Stimulated activated CD8-positive, alpha-beta memory T cell treated with anti-CD3 and anti-CD28 coated beads, Interleukin-2, amount 100 ng/mL, for 1 hour (primary cell): ENCODE results near the gene ZNF407.

ENCODE experiments used
- DNase-seq, 2 donors: peaks; one replicate each; pipeline ENCODE4 v3.0.0-alpha.2; 2020; ENCODE audit warnings: low read depth in 2 of 2

ZNF407 gene

DNA sequence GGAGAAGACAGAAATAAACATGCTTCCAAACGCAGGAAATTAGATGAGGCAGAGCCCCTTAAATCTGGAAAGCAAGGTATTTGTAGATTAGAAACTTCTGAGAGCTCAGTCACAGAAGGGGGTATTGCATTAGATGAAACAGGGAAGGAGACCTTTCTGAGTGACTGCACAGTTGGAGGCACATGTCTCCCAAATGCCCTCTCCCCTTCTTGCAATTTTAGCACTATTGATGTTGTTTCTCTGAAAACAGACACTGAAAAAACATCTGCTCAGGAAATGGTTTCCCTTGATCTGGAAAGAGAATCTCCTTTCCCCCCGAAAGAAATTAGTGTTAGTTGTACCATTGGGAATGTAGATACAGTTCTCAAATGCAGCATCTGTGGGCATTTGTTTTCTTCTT, 33.5 kb downstream of the ZNF407 start:
- DNase-seq, result no peak

DNA sequence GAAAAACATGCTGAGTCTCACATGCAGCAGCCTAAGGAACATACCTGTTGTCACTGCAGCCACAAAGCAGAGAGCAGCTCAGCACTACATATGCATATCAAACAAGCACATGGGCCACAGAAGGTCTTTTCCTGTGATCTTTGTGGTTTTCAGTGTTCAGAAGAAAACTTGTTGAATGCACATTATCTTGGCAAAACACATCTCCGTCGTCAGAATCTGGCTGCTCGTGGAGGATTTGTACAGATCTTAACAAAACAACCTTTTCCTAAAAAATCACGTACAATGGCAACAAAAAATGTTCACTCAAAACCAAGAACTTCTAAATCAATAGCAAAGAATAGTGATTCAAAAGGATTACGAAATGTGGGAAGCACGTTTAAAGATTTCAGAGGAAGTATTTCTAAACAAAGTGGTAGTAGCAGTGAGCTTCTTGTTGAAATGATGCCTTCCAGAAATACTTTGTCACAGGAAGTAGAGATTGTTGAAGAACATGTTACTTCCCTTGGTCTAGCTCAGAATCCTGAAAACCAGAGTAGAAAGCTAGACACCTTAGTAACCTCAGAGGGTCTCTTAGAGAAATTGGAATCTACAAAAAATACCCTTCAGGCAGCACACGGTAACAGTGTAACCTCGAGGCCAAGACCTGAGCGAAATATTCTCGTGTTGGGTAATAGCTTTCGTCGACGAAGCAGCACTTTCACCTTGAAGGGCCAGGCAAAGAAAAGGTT, 34.1 kb downstream of the ZNF407 start:
- no peak for DNase-seq

DNA sequence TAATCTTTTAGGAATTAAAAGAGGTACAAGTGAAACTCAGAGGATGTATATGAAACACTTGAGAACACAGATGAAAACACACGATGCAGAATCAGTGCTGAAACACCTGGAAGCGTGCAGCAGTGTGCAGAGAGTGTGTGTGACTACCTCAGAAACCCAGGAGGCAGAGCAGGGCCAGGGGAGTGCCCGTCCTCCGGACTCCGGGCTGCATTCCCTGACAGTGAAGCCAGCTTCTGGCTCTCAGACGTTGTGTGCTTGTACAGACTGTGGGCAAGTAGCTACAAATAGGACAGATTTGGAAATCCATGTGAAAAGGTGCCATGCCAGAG, 34.6 kb downstream of the ZNF407 start:
- DNase-seq, result no peak

DNA sequence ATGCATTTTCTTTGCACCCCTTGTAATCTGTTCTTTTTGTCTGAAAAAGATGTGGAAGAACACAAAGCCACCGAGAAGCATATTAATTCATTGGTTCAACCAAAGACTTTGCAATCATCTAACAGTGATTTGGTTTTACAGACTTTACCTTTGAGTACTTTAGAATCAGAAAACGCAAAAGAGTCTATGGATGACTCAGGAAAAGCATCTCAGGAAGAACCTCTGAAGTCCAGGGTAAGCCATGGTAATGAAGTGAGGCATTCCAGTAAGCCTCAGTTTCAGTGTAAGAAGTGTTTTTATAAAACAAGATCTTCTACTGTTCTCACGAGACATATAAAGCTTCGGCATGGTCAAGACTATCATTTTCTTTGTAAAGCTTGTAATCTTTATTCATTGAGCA, 35.2 kb downstream of the ZNF407 start:
- DNase-seq, result no peak

- no peak for DNase-seq
Observed at GRCh38 chr18:74633652-74634352, 36.1 kb downstream of the ZNF407 start.

GRCh38 chr18:74635224-74635975, 37.7 kb downstream of the ZNF407 start:
- DNase-seq, result no peak

- no peak for DNase-seq
Observed at GRCh38 chr18:74637070-74637469, 39.4 kb downstream of the ZNF407 start.

GRCh38 chr18:74638210-74638609, 40.5 kb downstream of the ZNF407 start:
- DNase-seq, result no peak

DNA sequence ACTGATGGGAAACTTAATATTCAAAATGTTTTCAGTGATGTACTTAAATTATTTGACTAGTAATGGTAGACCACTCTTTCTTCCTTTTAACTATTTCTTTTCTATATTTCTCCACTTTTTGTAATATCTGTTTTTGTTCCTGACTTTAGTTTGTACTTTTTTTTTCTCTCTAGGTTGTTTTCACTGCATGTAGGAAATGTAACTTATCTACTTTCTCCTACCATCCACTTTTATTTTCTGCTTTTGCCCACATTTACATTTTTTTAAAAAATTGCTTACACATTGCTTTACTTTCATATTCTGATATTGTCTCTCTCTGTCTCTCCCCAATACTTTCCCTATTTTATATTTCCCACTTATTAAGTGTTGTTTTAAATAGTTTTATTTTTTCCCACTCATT, 47.0 kb downstream of the ZNF407 start:
- no peak for DNase-seq

DNA sequence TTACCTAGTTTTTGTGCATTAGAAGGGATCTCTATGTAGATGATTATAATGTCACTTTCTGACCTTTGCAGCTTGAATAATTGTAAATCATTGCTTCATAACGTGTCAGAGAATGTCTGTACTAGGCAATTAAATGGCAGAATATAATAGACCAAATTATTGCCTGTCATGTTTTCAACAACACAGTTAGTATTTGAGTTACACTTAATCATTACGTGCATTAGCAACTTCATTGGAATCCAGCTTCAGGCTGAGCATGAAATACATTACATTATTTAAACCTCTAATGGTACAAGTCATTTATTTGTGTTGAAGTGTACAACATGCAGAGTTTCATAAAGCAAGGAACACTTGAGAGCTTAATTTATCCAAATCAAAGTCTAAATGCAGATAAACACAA, 48.0 kb downstream of the ZNF407 start:
- DNase-seq, result no peak

DNA sequence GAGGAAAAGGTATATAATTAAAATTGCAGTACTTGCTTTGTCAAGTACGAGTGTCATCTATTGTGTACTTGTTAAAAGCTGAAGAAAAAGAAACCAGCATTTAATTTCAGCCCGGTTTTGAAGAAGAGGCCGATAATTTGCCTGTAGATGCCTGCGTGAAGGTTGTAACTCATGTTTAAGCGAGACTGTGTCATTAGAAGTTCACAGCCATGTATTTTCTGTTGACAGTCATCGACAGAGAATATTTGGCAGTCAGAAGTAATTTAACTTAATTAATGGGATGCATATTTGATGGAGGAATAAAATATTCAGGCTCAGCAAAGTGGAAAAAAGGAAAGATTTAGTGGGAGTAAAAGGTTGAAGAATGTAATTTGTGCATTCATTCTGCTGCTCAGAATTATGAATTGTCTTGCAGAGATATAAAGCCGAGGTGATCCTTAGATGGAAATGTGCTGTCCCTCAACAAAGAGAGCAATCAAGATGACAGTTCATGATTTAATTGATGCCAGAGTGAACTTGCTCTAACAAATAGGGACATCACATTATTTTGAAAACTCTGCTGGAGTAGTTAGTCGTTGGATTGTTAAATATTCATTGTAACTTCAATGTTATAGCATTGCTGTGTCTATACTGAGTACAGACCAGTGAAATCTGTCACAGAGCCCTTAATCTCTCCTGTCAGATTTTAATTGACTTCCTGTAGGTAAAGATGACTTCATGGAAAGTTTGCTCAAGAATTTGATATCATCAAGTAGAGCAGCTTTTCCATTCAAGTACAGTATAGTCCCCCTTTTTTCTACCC, 53.9 kb downstream of the ZNF407 start:
- DNase-seq, result no peak

DNA sequence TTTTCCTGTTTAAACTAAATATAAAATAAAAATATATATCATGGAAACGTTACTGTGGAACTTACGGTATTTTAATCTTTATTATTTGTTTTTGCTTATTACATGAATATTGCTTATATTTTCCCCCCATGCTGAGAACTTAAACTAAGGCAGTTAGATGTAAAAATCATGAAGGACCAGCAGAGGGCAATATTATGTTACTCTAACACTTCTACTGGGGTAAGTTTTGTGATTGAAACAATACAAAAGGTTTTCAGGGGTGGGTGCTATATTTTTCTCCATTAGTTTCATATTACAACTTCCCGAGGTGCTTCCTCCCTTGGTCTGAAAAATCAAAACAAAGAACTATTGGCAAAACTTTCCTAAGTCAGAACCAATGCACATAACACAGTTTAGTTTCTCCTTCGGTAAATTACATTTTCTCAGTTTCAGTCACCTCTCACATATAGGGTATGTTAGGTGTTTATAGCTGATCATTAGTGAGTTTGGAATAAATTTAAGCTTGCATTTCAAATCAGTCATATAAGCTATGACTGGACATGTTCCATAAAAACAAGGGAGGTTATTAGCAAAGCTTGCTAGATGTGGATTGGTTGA, 54.8 kb downstream of the ZNF407 start:
- no peak for DNase-seq

DNA sequence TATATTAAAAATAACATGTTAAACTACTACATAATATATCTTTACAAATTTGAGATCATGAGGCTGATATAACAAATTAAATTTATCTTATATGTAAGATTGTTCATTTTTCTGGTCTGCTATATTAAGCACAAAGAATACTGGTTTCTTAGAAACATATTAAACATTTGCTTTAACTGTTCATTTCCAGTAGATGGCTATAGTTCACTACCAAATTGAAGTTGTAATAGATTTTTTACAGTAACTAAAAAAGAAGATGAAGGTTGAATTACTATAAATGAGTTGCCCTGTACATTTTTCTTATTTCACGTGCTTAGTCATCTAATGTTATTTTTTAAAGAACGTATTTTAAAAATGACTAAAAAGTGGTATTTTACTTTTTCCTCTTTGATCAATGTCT, 57.0 kb downstream of the ZNF407 start:
- no peak for DNase-seq

- no peak for DNase-seq
Observed at GRCh38 chr18:74661008-74661407, 63.3 kb downstream of the ZNF407 start.

DNA sequence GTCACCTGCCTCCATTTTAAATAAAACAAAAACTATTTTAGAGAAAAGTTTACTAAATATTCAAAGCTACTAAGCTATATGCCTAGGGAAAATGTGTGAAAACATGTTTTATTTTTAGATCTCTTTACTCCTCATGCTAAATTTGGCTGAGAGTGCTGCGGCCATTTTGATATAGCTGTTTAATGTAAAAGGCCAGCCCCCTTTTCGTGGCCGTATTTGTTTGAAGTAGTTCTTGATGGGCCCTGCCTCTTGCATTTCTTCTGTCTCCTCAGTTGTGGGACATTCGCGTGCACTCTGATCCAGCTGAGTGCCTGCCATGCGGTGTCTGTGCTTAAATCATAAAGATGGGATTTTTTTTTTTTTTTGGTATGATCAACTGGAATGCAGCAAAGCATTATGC, 64.0 kb downstream of the ZNF407 start:
- DNase-seq, result no peak

GRCh38 chr18:74662622-74663021, 65.0 kb downstream of the ZNF407 start:
- DNase-seq, result no peak

- DNase-seq, result no peak
Observed at GRCh38 chr18:74665346-74665745, 67.7 kb downstream of the ZNF407 start.

GRCh38 chr18:74665905-74666304, 68.2 kb downstream of the ZNF407 start:
- DNase-seq, result no peak

- no peak for DNase-seq
Observed at GRCh38 chr18:74669136-74669798, 71.6 kb downstream of the ZNF407 start.

- DNase-seq, result no peak
Observed at GRCh38 chr18:74672371-74672770, 74.7 kb downstream of the ZNF407 start.

- DNase-seq, result no peak
Observed at GRCh38 chr18:74674487-74674886, 76.8 kb downstream of the ZNF407 start.
